ENCODE measurements around the gene DRGX.

Gene DRGX

DNA sequence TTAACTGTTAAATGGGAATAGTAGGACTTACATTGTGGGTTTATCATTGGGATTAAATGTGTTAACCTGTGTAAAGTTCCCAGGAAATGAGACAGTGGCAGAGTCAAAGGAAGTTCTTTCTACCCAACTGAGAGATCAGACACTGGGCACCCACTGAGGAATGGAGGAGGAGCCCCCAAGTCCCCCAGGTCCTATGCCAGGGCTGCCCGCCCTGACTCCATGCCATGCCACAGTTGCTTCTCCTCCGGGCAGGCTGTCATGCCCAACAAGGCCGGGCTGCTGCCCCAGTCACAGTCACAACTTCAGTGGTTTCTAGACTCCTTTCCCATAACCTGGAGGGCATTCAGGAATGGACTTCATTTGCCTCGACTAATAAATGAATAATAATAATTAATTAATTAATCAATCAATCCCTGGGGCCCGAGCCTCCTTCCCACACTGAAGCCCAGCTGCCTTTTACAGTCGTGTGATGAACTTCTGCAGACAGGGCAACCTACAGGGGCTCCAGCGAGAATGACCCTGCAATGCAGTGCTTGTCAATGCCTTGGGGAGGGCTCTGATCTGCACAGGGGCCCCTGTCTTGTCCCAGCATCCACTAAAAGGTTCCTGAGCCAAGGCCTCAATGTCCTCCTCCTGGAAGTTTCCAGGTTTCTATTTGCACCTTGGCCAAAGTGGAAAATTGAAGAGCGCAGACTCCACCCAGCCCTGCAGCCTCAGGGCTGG is 32.4 kb downstream of the DRGX start:
- no peak overlapping the region for H3K27ac ChIP-seq
- TF ChIP-seq EZH2 (IDR thresholded peaks at IDR 0.05) = no peak
- H3K9me3 ChIP-seq (ENCODE audit: low read depth, low read length) = no peaks in the 10 kb centered on the region
- no peaks in the 10 kb centered on the region for H3K36me3 ChIP-seq (ENCODE audit: insufficient read depth, low read length)
- DNase-seq (ENCODE audit: low read depth, low spot score) = no peak
- no peak overlapping the region for H3K4me3 ChIP-seq
- no peak overlapping the region for H3K9ac ChIP-seq (ENCODE audit: insufficient read length)

DNA sequence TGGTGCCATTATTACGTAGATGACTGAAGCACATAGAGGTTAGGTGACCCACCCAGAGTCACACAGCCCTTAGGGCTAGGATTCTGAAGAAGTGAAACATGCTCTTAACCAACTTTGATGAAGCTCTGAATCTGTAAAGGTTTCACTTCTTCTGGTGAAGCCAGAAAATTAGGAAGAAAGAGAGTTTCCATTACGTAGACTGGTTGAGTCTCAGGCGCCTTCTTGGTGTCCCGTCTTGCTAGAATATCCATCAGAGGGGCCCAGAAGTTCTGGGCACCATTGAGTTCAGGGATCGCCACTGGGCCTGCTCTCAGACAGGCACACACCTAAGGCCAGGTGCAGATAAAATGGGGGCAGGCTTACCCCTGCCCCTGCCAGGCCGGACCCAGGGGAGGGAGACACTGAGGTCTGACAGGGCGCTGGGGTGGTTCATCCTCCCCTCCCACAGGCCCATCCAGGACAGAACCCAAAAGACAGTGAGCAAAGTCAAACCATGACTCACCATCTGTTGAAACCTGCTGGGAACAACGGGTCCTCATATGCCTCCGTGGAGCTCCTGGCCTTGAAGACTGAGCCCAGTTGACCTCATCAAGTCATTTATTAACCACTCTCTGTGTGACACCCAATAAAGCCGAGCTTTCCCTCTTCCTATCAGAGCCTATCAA is 33.2 kb downstream of the DRGX start:
- no peak for DNase-seq (ENCODE audit: low read depth, low spot score)
- no peak for TF ChIP-seq POLR2AphosphoS5 (IDR thresholded peaks at IDR 0.05; ENCODE audit: borderline replicate concordance, low read depth, low read length)
- TF ChIP-seq EZH2 (IDR thresholded peaks at IDR 0.05) = no peak
- no peak for TF ChIP-seq FOXP2 (optimal IDR thresholded peaks at IDR 0.05; ENCODE audit: control extremely low read depth, extremely low read length, insufficient read depth)
- H3K9me3 ChIP-seq (ENCODE audit: low read depth, low read length) = no peaks in the 10 kb centered on the region
- no peaks in the 10 kb centered on the region for H3K36me3 ChIP-seq (ENCODE audit: insufficient read depth, low read length)
- no peak overlapping the region for H3K9ac ChIP-seq (ENCODE audit: insufficient read length)
- H3K4me3 ChIP-seq = no peak overlapping the region
- H3K27ac ChIP-seq = no peak overlapping the region

DNA sequence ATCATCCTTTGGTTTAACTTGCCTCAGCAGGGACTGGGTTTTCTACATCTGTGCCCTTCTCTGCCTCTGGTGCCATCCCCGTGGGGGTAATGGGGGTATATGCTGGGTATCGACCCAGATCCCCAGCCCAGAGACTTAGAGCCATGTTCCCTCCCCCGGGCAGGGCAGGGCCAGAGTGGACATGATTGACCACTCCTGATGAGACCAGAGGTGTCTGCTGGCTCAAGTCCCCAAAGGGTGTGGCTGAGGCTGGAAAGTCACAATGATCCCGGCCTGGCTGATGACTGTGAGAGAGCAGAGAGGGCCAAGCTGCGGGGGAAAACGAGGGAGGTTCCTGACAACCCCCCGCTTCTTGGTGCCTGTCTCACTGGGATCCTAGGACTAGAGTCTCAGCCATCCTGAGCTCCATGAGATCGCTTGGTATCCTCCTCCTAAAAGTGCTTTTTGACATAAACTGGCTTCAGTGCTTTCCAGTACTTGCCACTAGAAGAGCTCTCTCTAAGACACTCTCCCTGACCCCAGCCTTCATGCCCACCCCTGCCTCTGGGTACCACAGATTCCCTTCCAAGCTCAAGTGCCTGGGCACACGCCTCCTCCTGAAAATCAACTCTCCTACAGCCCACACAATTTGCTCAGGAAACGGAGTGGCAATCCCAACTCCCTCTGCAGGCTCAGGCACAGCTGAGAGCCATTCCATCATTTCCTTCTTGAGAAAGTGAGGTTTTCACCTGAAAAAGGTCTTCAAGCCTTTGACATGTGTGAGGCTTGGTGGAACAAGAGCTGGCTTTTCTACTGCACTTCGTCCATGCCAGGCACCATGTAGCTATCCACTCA is 33.9 kb downstream of the DRGX start:
- Histone ChIP-seq H3K36me3 (ENCODE audit: insufficient read depth, low read length) (no peaks in the 10 kb centered on the region), H3K9ac (ENCODE audit: insufficient read length) (no peak overlapping the region), H3K9me3 (ENCODE audit: low read depth, low read length) (no peaks in the 10 kb centered on the region), H3K4me3 (no peak overlapping the region), H3K27ac (no peak overlapping the region)
- TF ChIP-seq EZH2 (IDR thresholded peaks at IDR 0.05) (no peak), POLR2AphosphoS5 (IDR thresholded peaks at IDR 0.05; ENCODE audit: borderline replicate concordance, low read depth, low read length) (no peak), FOXP2 (optimal IDR thresholded peaks at IDR 0.05; ENCODE audit: control extremely low read depth, extremely low read length, insufficient read depth) (no peak)
- DNase-seq (ENCODE audit: low read depth, low spot score) = no peak

DNA sequence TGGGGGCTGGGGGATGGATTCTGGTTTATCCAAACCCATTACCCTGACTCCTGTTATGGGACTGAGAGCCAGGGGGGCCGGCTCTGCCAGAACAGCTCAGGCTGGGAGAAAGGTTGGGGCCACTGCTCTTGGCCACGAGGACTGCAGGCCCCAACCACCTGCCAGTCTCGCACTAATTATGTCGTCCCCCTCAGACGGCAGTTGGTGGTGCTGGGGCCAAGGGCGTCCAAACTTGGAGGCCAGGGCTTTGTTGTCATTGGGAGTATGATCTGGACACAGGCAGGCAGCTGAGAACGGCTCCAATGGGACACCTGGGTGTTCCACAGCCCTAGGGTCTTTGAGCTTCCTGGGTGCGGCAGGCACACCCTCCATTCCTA is 34.7 kb downstream of the DRGX start:
- TF ChIP-seq POLR2AphosphoS5 (IDR thresholded peaks at IDR 0.05; ENCODE audit: borderline replicate concordance, low read depth, low read length) (no peak), EZH2 (IDR thresholded peaks at IDR 0.05) (no peak), FOXP2 (optimal IDR thresholded peaks at IDR 0.05; ENCODE audit: control extremely low read depth, extremely low read length, insufficient read depth) (no peak)

DNA sequence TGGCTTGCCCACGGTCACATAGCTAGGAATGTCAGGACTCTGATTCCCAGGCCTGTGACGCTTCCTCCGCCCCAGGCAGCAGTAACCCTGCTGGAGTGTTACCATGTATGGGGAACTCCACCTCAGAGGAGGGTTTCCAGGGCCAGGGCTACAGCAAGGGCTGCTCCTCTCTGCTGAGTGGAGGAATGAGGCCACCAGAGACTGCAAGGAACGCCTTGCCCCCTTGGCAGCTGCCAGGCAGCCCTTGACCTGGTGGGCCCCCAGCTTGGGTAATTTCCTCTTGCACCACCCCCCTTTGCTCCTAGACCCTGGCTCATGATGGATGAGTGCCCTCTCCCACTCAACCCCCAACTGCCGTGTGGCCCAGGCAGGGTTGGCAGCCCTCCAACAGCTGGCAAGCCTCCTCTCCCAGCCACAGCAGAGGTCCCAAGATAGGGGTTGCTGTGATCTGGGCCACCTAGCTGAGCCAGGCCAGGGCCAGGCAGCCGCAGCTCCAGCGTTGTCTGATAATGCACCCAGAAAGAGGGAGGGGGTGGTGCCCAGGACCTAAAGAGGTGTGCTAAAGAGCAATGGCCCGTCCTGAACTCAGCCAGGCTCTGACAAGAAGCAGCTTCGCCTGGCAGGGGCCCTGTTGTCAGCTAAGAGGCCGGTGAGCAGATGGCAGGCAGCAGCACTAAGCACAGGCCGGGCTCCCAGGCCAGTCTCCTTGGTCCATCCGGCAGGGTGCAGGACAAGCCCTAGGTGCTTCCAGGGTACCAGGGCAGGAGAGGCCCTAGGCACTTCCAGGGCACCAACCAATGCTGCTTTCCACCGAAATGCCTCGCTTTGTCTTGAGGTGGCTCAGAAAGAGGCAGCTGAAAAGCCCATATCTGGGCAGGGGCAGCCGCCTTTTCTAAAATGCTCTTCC is 35.4 kb downstream of the DRGX start:
- no peak overlapping the region for H3K27ac ChIP-seq

More for the DNA sequence above, 34.7 kb downstream of the DRGX start:
- H3K36me3 ChIP-seq (ENCODE audit: insufficient read depth, low read length) = no peaks in the 10 kb centered on the region
- DNase-seq (ENCODE audit: low read depth, low spot score) = no peak
- no peak overlapping the region for H3K9ac ChIP-seq (ENCODE audit: insufficient read length)
- H3K4me3 ChIP-seq = no peak overlapping the region
- no peaks in the 10 kb centered on the region for H3K9me3 ChIP-seq (ENCODE audit: low read depth, low read length)
- H3K27ac ChIP-seq = no peak overlapping the region

DNA sequence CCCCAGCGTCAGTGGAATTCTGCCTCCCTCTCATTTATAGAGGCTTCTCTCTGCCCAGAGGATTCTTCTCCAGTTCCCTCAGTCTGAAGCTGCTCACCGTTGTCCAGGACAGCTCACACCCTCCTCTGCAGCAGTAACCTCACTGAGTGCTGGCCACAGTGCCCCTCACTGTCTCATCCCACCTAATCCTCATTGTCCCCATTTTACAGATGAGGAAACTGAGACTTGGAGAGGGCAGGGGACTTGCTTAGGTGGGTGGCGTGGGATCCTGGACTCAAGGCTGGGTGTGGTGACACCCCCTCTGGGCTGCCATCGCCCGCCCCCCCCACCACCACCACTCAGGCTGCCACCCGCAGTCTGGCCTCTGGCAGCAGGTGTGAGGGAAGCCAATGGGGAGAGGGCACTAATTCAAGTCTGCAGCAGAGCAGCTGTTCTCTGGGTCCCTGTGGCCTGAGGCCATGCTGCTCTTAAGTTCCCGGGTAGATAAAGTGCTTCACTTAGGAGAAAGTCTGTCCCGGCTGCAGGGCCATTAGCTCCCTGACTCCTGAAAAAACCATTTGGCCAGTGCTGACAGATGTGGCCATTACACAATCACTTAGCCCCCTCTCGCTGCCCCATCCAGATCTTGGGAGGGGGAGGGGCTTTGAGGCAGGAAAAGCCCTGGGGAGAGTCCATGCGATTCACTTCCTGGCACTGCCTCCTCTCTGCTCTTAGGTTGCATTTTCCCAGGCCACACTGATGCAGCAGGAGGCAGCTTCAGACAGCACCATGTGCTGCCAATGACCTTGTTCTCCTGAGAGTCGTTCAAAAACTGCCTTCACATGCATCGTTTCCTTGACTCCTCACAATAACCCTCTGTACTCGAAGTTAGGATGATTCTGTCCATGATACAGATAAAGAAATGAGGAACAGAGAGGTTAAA is 36.3 kb downstream of the DRGX start:
- H3K9me3 ChIP-seq (ENCODE audit: low read depth, low read length) = no peaks in the 10 kb centered on the region
- H3K36me3 ChIP-seq (ENCODE audit: insufficient read depth, low read length) = no peaks in the 10 kb centered on the region
- H3K27ac ChIP-seq = no peak overlapping the region
- no peak for DNase-seq (ENCODE audit: low read depth, low spot score)
- H3K4me3 ChIP-seq = no peak overlapping the region
- H3K9ac ChIP-seq (ENCODE audit: insufficient read length) = no peak overlapping the region
- no peak for TF ChIP-seq POLR2AphosphoS5 (IDR thresholded peaks at IDR 0.05; ENCODE audit: borderline replicate concordance, low read depth, low read length)
- no peak for TF ChIP-seq FOXP2 (optimal IDR thresholded peaks at IDR 0.05; ENCODE audit: control extremely low read depth, extremely low read length, insufficient read depth)
- TF ChIP-seq EZH2 (IDR thresholded peaks at IDR 0.05) = no peak

More for the DNA sequence above, 35.4 kb downstream of the DRGX start:
- Histone ChIP-seq H3K4me3 (no peak overlapping the region), H3K36me3 (ENCODE audit: insufficient read depth, low read length) (no peaks in the 10 kb centered on the region), H3K9ac (ENCODE audit: insufficient read length) (no peak overlapping the region), H3K9me3 (ENCODE audit: low read depth, low read length) (no peaks in the 10 kb centered on the region)
- no peak for DNase-seq (ENCODE audit: low read depth, low spot score)
- TF ChIP-seq POLR2AphosphoS5 (IDR thresholded peaks at IDR 0.05; ENCODE audit: borderline replicate concordance, low read depth, low read length) (no peak), FOXP2 (optimal IDR thresholded peaks at IDR 0.05; ENCODE audit: control extremely low read depth, extremely low read length, insufficient read depth) (no peak), EZH2 (IDR thresholded peaks at IDR 0.05) (no peak)

DNA sequence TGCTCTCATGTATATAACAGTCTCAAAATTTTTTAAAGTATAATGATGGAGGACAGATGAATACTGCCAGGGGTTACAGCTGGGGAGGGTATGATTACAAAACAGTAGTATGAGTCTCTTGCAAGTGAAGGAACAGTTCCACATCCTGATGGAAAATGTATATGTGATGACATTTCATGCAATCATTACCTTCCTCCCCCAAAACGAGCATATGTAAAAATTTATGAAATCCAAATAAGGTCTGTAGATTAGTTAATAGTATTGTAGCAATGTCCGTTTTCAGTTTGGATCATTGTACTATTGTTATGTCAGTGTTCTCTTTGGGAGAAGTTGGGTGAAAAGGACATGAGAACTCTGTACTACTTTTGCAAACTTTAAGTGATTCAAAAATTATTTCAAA is 38.0 kb downstream of the DRGX start:
- H3K36me3 ChIP-seq (ENCODE audit: insufficient read depth, low read length) = no peaks in the 10 kb centered on the region
- no peak for DNase-seq (ENCODE audit: low read depth, low spot score)
- TF ChIP-seq POLR2AphosphoS5 (IDR thresholded peaks at IDR 0.05; ENCODE audit: borderline replicate concordance, low read depth, low read length) = no peak
- no peak for TF ChIP-seq EZH2 (IDR thresholded peaks at IDR 0.05)
- TF ChIP-seq FOXP2 (optimal IDR thresholded peaks at IDR 0.05; ENCODE audit: control extremely low read depth, extremely low read length, insufficient read depth) = no peak
- H3K27ac ChIP-seq = no peak overlapping the region
- H3K9me3 ChIP-seq (ENCODE audit: low read depth, low read length) = no peaks in the 10 kb centered on the region
- no peak overlapping the region for H3K4me3 ChIP-seq
- H3K9ac ChIP-seq (ENCODE audit: insufficient read length) = no peak overlapping the region

All from SK-N-MC (cell line).